HUES6 (cell line): ENCODE data around the gene MNX1.
A peak's percentile ranks its signal among the peaks of the same experiment; 100 is the strongest.

Experiments used
- H3K27ac ChIP-seq: 2 replicates; pipeline ENCODE4 v1.7.0; 2013; ENCODE audit warnings: low read depth, mild to moderate bottlenecking, low read length, inconsistent platforms
- H3K27me3 ChIP-seq: 2 replicates; pipeline ENCODE4 v1.6.1; 2013; ENCODE audit warnings: low read length; ENCODE audit not compliant: control insufficient read depth, insufficient read depth
- H3K36me3 ChIP-seq: 2 replicates; pipeline ENCODE4 v1.6.1; 2013; ENCODE audit warnings: low read length; ENCODE audit not compliant: control insufficient read depth, insufficient read depth
- H3K4me1 ChIP-seq: 2 replicates; pipeline ENCODE4 v1.6.1; 2013; ENCODE audit warnings: low read length; ENCODE audit not compliant: control insufficient read depth, insufficient read depth
- H3K4me3 ChIP-seq: 2 replicates; pipeline ENCODE4 v1.5.1; 2013; ENCODE audit warnings: low read depth, low read length
- H3K9ac ChIP-seq: one replicate; pipeline ENCODE4 v1.6.1; 2013; ENCODE audit warnings: mild to moderate bottlenecking, low read length
- H3K9me3 ChIP-seq: 2 replicates; pipeline ENCODE4 v1.6.1; 2013; ENCODE audit warnings: low read depth, low read length; ENCODE audit not compliant: control insufficient read depth, insufficient read depth

MNX1 gene

GRCh38 chr7:157010588-157011332, at the start of gene MNX1:
MNX1 (minus strand) TSS chr7:157010663; CDS start chr7:157010350, 313 bp downstream.
- Histone ChIP-seq H3K4me1 (peaks cover 40% of the 10 kb centered on the region), H3K36me3 (no peaks in the 10 kb centered on the region), H3K9me3 (no peaks in the 10 kb centered on the region), H3K27ac (no peak within 1 kb of the TSS), H3K27me3 (peaks cover 97% of the 10 kb centered on the region), H3K4me3 (peak within 1 kb of the TSS; percentile 77), H3K9ac (peak within 1 kb of the TSS; percentile 9)

GRCh38 chr7:157059534-157059933, 49.1 kb upstream of the MNX1 start:
- H3K4me1 ChIP-seq, result no peaks in the 10 kb centered on the region
- H3K4me3 ChIP-seq, result no peak overlapping the region
- no peak overlapping the region for H3K27ac ChIP-seq
- H3K27me3 ChIP-seq, result peaks cover 2% of the 10 kb centered on the region; the same call in 1 of the 2 replicates
- H3K36me3 ChIP-seq, result no peaks in the 10 kb centered on the region
- H3K9ac ChIP-seq, result no peak overlapping the region
- peaks cover 17% of the 10 kb centered on the region for H3K9me3 ChIP-seq

- H3K27me3 ChIP-seq, result peaks cover 2% of the 10 kb centered on the region; the same call in 1 of the 2 replicates
- H3K9me3 ChIP-seq, result peaks cover 13% of the 10 kb centered on the region
- no peak overlapping the region for H3K4me3 ChIP-seq
- H3K9ac ChIP-seq, result no peak overlapping the region
- no peak overlapping the region for H3K27ac ChIP-seq
- H3K36me3 ChIP-seq, result no peaks in the 10 kb centered on the region
- no peaks in the 10 kb centered on the region for H3K4me1 ChIP-seq
These were observed 48.2 kb upstream of the MNX1 start for GRCh38 chr7:157058701-157059100.

GRCh38 chr7:157058068-157058467, 47.6 kb upstream of the MNX1 start:
- Histone ChIP-seq H3K27me3 (peaks cover 2% of the 10 kb centered on the region; the same call in 1 of the 2 replicates), H3K4me3 (no peak overlapping the region), H3K9me3 (peaks cover 9% of the 10 kb centered on the region; the same call in 1 of the 2 replicates), H3K9ac (no peak overlapping the region), H3K4me1 (no peaks in the 10 kb centered on the region), H3K36me3 (no peaks in the 10 kb centered on the region), H3K27ac (no peak overlapping the region)

- H3K27ac ChIP-seq, result no peak overlapping the region
- H3K9me3 ChIP-seq, result peaks cover 8% of the 10 kb centered on the region; the same call in 1 of the 2 replicates
- H3K4me3 ChIP-seq, result no peak overlapping the region
- peaks cover 2% of the 10 kb centered on the region; the same call in 1 of the 2 replicates for H3K27me3 ChIP-seq
- H3K9ac ChIP-seq, result no peak overlapping the region
- H3K4me1 ChIP-seq, result no peaks in the 10 kb centered on the region
- H3K36me3 ChIP-seq, result no peaks in the 10 kb centered on the region
These were observed 46.8 kb upstream of the MNX1 start for GRCh38 chr7:157056957-157057902.

GRCh38 chr7:157056246-157056645, 45.8 kb upstream of the MNX1 start:
- Histone ChIP-seq H3K4me3 (no peak overlapping the region), H3K27me3 (peaks cover 2% of the 10 kb centered on the region; the same call in 1 of the 2 replicates), H3K36me3 (no peaks in the 10 kb centered on the region), H3K4me1 (no peaks in the 10 kb centered on the region), H3K27ac (no peak overlapping the region), H3K9me3 (0 out of 2 replicates have a peak, but pooled peaks cover 2% of the 10 kb centered on the region), H3K9ac (no peak overlapping the region)

- H3K9ac ChIP-seq, result no peak overlapping the region
- H3K27me3 ChIP-seq, result 0 out of 2 replicates have a peak, but pooled peaks cover 2% of the 10 kb centered on the region
- no peak overlapping the region for H3K4me3 ChIP-seq
- H3K36me3 ChIP-seq, result no peaks in the 10 kb centered on the region
- H3K9me3 ChIP-seq, result 0 out of 2 replicates have a peak, but pooled peaks cover 2% of the 10 kb centered on the region
- H3K27ac ChIP-seq, result no peak overlapping the region
- H3K4me1 ChIP-seq, result no peaks in the 10 kb centered on the region
These were observed 44.5 kb upstream of the MNX1 start for GRCh38 chr7:157054927-157055326.

- Histone ChIP-seq H3K9me3 (0 out of 2 replicates have a peak, but pooled peaks cover 2% of the 10 kb centered on the region), H3K4me3 (no peak overlapping the region), H3K4me1 (no peaks in the 10 kb centered on the region), H3K9ac (no peak overlapping the region), H3K27me3 (no peaks in the 10 kb centered on the region), H3K27ac (no peak overlapping the region), H3K36me3 (no peaks in the 10 kb centered on the region)
These were observed 42.7 kb upstream of the MNX1 start for GRCh38 chr7:157053118-157053517.

- Histone ChIP-seq H3K27me3 (no peaks in the 10 kb centered on the region; the same call in 1 of the 2 replicates), H3K27ac (no peak overlapping the region), H3K36me3 (no peaks in the 10 kb centered on the region), H3K4me1 (no peaks in the 10 kb centered on the region), H3K9ac (no peak overlapping the region), H3K4me3 (no peak overlapping the region), H3K9me3 (no peaks in the 10 kb centered on the region)
These were observed 36.7 kb upstream of the MNX1 start for GRCh38 chr7:157047148-157047547.

GRCh38 chr7:157046681-157047080, 36.2 kb upstream of the MNX1 start:
- Histone ChIP-seq H3K4me3 (no peak overlapping the region), H3K4me1 (no peaks in the 10 kb centered on the region), H3K9me3 (no peaks in the 10 kb centered on the region), H3K36me3 (no peaks in the 10 kb centered on the region), H3K27ac (no peak overlapping the region), H3K27me3 (no peaks in the 10 kb centered on the region; the same call in 1 of the 2 replicates), H3K9ac (no peak overlapping the region)
